Calu3 (cell line): ENCODE results near the gene KCNJ15. TPM values are rescaled to one million over a fixed set of nuclear protein-coding genes. Genes with fewer than 3 reads are reported as not detected.

Experiments used
- BruUV-seq: library from RNA; stranded (reverse); fragments of 400-500 nt; replicated peaks from 2 replicates; lab custom pipeline; 2021; lab: Mats Ljungman, UMichigan
- CTCF ChIA-PET: fragments of 300-600 bp; sonication (Branson Sonifier 250); formaldehyde crosslinking; loops from one replicate; lab custom pipeline; 2022; ENCODE audit warnings: antibody characterized with exemption; lab: Charles Lee
- DNase-seq: peaks from one replicate; pipeline ENCODE4 v3.0.0; 2022
- H3K27ac Mint-ChIP-seq: one replicate; pipeline ENCODE4 v1.8.0; 2022; ENCODE audit warnings: mixed read lengths; ENCODE audit not compliant: unreplicated experiment
- H3K27me3 Mint-ChIP-seq: one replicate; pipeline ENCODE4 v1.8.0; 2022; ENCODE audit warnings: mixed read lengths; ENCODE audit not compliant: unreplicated experiment
- H3K36me3 Mint-ChIP-seq: one replicate; pipeline ENCODE4 v1.8.0; 2022; ENCODE audit warnings: mild to moderate bottlenecking, moderate library complexity, mixed read lengths; ENCODE audit not compliant: insufficient read depth, unreplicated experiment
- H3K4me1 Mint-ChIP-seq: one replicate; pipeline ENCODE4 v1.8.0; 2022; ENCODE audit warnings: mild to moderate bottlenecking, low read depth, mixed read lengths; ENCODE audit not compliant: unreplicated experiment
- H3K4me3 Mint-ChIP-seq: one replicate; pipeline ENCODE4 v1.8.0; 2022; ENCODE audit warnings: mild to moderate bottlenecking, low read depth, moderate library complexity, mixed read lengths; ENCODE audit not compliant: unreplicated experiment
- H3K9me3 Mint-ChIP-seq: one replicate; pipeline ENCODE4 v1.8.0; 2022; ENCODE audit warnings: low read depth, mixed read lengths; ENCODE audit not compliant: unreplicated experiment
- intact Hi-C: fragments of 100-400 bp; cut with micrococcal nuclease; formaldehyde crosslinking; loops from one replicate; pipeline ENCODE4 v1.10.0; 2022; ENCODE audit not compliant: unreplicated experiment
- total RNA-seq: library from RNA; stranded (reverse); gene quantifications from 2 replicates; pipeline ENCODE4 v1.2.3, GENCODE V29; 2022
- TF ChIP-seq, protein P1 (sequence below): fragments of 200-600 bp; IDR thresholded peaks from one replicate; pipeline ENCODE4 v1.8.0; 2022; ENCODE audit warnings: antibody characterized with exemption; ENCODE audit not compliant: unreplicated experiment

KCNJ15 gene
- total RNA-seq, 1 experiment from 2014 or later = 48.0 TPM

DNA sequence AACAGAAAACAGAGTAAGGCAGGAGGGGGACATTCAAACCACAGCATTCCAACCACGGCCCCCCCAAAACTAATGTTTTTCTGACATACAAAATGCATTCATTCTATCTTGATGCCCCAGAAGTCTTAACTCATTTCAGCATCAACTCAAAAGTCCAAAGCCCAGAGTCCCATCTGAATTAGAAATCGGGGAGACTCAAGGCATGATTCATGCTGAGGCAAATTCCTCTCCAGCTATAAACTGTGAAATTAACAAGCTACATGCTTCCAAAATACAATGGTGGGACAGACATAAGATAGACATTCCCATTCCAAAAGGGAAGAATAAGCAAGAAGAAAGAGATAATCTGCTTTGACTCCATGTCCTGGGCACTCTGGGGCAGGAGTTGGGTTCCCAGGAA, 73.9 kb downstream of the KCNJ15 start:
- Mint-ChIP-seq H3K36me3 (no peaks in the 10 kb centered on the region), H3K9me3 (no peaks in the 10 kb centered on the region), H3K27me3 (no peaks in the 10 kb centered on the region), H3K4me3 (no peak overlapping the region), H3K4me1 (no peaks in the 10 kb centered on the region), H3K27ac (no peak overlapping the region)
- DNase-seq = no peak
- TF ChIP-seq, protein P1, sequence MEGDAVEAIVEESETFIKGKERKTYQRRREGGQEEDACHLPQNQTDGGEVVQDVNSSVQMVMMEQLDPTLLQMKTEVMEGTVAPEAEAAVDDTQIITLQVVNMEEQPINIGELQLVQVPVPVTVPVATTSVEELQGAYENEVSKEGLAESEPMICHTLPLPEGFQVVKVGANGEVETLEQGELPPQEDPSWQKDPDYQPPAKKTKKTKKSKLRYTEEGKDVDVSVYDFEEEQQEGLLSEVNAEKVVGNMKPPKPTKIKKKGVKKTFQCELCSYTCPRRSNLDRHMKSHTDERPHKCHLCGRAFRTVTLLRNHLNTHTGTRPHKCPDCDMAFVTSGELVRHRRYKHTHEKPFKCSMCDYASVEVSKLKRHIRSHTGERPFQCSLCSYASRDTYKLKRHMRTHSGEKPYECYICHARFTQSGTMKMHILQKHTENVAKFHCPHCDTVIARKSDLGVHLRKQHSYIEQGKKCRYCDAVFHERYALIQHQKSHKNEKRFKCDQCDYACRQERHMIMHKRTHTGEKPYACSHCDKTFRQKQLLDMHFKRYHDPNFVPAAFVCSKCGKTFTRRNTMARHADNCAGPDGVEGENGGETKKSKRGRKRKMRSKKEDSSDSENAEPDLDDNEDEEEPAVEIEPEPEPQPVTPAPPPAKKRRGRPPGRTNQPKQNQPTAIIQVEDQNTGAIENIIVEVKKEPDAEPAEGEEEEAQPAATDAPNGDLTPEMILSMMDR = no peak
- intact Hi-C loops = no loop called here
- no TSS peak for BruUV-seq
- CTCF ChIA-PET = no interaction called here

DNA sequence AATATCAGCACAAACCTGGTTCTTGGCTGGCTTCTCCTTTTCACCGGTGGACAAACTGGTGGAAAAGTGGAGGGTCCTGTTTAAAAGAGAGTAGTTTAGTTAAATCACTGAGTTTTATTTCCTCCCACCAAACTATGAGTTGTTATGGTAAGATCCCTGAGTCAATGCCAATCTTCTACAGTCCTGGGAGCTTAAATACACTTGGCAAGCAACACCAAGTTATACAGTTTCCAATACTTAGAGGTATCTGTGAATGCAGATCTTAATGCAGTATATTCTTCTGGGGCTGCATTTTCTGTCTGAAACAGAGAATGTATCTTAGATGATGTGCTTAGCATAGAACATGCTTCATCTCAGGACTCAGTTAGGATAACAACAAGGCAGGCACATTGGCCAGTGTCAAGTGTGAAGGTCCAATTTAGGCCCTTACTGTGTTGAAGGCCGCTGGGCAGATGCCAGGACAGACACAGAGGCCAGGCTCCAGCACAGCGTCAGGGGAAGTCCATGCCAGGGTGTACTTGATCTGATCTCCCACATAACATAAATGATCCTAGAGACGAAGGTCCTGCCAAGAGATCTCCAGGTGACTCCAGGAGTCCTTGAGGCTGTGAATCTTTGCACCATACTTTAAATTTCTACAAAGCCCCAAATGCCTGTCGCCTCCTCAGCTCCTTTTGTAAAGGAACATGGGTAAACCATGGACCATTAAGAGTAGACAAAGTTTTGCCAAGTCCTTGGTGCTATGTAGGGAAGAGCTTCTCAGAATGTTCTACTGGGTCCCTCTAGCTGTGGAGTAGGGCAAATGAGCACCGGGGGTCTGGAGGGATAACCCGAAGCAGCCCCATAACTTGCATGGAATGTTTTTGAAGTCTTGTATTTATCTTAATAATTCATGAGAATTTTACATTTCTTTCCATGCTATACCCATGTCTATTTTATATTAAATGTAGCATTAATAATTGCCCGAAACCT, 76.8 kb downstream of the KCNJ15 start:
- intact Hi-C loops = no loop called here
- Mint-ChIP-seq H3K4me1 (no peaks in the 10 kb centered on the region), H3K27me3 (no peaks in the 10 kb centered on the region), H3K9me3 (peaks cover 3% of the 10 kb centered on the region), H3K36me3 (no peaks in the 10 kb centered on the region), H3K27ac (no peak overlapping the region), H3K4me3 (no peak overlapping the region)
- CTCF ChIA-PET = interaction anchor here (1.0 to 1.1 kb wide), 2 partner anchors 115 to 163 kb away, joined by 3 read pairs; no protein-coding TSS in a partner anchor
- BruUV-seq = no TSS peak
- no peak for DNase-seq
- TF ChIP-seq, protein P1 = no peak

DNA sequence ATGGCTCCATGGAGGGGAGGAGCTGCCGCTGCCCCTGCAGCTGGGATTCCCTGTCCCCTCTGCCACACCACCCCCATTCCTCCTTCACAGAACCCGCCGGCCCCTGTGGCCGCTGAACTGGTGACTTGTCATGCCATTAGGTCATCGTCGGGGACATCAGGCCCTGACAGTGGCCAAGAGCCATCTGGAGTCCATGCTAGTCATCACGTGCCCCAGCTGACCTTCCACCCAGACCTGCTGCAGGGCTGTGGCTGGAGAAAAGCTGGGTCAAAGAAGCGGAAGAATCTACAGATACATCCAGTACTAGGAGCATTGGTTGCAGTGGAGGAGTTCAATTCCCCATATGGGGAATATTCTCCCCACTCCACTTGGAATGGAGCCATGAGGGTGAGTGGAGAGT, 78.1 kb downstream of the KCNJ15 start:
- no peak overlapping the region for H3K27ac Mint-ChIP-seq
- CTCF ChIA-PET = interaction anchor here (0.6 to 0.7 kb wide), 2 partner anchors 66 to 614 kb away, joined by 5 to 10 read pairs; no protein-coding TSS in a partner anchor
- intact Hi-C loops = no loop called here
- H3K9me3 Mint-ChIP-seq = peaks cover 3% of the 10 kb centered on the region
- no peak for DNase-seq
- H3K4me3 Mint-ChIP-seq = no peak overlapping the region
- BruUV-seq = no TSS peak
- no peaks in the 10 kb centered on the region for H3K36me3 Mint-ChIP-seq
- TF ChIP-seq, protein P1 = no peak
- H3K27me3 Mint-ChIP-seq = no peaks in the 10 kb centered on the region
- H3K4me1 Mint-ChIP-seq = no peaks in the 10 kb centered on the region

DNA sequence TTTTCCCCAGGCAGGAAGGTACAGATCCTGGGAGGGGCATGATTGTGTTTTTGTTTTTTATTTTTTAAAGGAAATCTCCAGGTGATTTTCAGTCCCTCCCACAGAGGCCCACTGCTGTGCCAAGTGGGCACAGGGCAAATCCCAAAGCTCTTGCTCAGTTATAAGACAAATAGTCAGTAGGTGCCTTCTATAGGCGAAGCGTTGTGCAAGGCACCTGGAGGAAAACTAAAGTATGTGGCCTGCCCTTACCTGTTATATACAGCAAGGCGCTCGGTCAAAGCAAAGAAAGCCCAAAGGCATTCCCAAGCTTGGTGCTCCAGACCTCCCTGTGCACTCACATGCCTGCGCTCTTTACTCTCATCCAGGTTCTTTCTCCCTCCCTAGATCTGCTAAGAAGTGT, 81.0 kb downstream of the KCNJ15 start:
- H3K9me3 Mint-ChIP-seq = peaks cover 3% of the 10 kb centered on the region
- DNase-seq = no peak
- no peak overlapping the region for H3K27ac Mint-ChIP-seq
- no peaks in the 10 kb centered on the region for H3K36me3 Mint-ChIP-seq
- intact Hi-C loops = no loop called here
- peaks cover 4% of the 10 kb centered on the region for H3K4me1 Mint-ChIP-seq
- CTCF ChIA-PET = no interaction called here
- BruUV-seq = no TSS peak
- H3K4me3 Mint-ChIP-seq = no peak overlapping the region
- H3K27me3 Mint-ChIP-seq = no peaks in the 10 kb centered on the region
- TF ChIP-seq, protein P1 = no peak
